AML-193 (cell line): ENCODE measurements around the gene CCL21.
"Not testable (repeated sequence)": the region's sequence is repeated elsewhere in the genome, so short reads cannot be mapped to it uniquely, and the experiment has no call there.

Experiments
- DNase-seq, 2 experiments: peaks; one replicate each; lab custom pipeline; 2025; lab: John Stamatoyannopoulos, UW

CCL21 gene, protein sequence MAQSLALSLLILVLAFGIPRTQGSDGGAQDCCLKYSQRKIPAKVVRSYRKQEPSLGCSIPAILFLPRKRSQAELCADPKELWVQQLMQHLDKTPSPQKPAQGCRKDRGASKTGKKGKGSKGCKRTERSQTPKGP

DNA sequence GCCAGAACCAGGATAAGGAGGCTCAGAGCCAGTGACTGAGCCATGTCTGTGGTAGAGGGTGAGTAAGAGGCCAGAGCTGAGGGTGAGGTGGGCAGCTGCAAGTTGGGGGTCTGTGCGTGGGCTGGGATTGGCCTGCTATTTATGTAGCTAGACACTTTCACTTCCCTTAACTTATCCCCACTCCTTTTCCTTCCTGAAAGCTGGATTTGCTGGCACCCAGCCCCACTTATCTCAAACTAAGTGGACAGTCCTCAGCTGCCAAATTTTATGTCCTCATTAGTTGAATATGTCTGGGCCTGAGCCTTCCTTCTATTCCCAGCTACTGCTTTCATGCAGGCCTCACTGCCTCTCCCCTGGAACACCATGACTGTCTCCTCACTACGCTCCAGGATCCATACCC, at the start of gene CCL21:
CCL21 (minus strand) TSS at position 114 of the 400 bp plus-strand sequence; CDS start at position 44, 70 bp downstream.
- DNase-seq = no peak

DNA sequence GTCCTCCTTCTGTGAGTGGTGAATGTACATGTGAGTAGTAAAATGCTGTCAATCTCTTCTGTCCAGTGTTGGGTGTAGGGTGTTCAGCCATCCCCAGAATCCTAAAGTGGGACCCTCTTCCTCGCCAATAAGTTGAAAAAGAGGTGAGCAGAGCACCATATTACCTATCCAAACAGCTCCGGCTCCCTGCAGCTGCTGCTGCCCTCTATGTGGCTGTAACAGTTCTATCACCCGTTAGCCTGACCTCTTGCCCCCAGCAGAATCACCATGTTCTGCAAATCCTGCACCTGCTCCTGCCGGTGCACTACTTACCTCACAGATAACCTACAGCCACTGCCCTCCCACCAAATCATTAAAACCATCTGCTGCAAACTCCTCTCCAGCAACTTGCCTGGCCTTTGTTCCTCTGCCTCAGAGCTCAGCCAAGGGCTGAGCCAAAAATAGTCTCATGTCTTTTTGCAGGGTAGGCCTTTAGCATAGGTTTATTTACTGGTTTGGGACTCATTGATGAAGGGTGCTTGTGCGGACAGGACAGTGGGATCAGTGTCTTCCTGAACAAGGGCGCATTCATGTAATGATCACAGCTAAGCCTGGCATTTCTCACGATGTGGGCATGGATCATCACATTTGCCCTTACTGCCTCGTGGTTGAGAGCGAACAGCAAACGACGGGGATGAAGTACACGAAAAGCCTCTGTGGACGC, 49.6 kb upstream of the CCL21 start:
- DNase-seq = no peak

DNA sequence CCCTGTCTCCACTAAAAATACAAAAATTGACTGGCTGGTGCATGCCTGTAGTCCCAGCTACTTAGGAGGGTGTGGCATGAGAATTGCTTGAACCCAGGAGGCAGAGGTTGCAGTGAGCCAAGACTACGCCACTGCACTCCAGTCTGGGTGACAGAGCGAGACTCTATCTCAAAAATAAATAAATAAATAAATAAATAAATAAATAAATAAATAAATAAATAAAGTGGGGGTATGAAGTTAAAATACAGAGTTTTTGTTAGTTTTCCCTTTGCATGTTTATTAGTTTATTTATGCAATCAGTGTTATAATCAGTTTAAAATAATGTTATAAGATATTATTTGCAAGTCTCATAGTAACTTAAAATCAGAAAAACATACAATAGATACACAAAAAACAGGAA, 40.4 kb upstream of the CCL21 start:
- not testable (repeated sequence) for DNase-seq

DNA sequence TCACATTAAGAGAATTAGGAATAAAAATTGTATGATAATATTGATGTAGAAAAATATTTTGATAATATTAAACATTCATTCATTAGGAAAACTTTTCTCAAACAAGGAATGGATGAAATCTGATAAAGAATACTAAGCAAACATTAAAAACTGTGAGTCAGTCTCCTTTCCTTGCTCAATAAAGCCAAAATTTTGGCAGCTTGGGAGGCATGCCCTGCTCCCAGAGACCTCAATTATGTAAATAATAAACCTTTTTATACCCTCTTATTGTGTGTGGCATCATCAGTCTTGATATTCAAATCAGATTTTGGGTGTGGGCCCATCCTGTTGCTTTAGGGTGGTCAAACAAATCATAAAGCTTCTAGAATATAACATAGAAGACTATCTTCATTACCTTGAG, 36.6 kb upstream of the CCL21 start:
- no peak for DNase-seq

DNA sequence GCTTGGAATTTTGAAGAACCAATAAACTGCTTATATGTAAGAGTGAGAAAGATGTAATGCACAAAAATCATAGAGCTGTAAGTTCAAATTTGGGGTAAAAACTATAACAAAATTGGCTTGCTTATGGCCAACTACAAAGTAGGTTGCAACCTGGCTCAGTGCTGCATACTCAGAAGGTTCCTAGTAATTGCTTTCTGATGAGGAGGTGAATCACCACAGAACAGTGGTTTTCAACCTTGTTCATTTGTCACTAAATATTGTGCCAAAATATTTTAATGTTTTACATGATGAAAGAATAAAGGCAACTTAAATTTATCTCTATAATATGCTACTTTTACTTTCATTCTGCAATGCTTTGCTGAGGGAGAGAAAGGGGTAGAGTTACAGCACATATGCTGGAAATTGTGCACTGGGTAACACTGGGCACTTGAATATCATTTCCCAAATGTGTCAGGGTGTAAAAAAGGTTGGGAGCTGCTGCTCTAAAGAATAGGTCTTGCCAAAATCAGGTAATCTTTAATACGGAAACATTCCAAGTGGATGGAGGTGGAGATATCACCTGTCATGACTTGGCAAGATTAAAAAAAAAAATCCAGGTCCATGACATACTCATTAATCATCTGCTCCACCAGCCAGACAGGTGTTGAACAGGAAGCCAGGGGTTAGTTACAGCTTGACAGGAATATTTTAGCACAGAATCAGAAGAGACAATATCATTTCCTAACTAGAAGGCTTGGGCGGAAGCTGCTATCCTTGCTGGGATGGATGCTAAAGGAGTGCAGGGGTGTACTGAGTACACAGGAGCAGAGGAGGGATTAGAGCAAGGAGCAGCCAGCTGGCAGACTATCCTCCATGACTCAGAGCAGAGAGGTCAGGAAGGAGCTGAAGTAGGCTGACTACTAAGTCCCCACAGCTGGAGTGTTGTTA, 34.6 kb upstream of the CCL21 start:
- DNase-seq = no peak

DNA sequence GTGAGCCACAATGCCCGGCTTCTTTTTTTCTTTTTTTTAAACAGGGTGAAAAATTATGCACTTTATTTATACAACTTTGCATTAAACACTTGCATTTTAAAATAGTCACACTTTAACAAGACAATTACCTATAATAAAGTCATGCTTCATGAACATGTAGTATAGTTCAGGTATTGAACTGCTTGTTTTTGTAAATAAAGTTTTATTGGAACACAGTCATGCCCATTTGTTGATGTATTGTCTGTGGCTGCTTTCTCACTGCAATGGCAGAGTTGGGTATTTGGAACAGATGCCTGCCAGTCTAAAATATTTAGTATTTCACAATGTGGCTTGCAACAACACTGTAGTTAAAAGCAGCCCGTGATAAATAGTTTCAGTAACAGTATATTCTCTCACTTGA, 32.8 kb upstream of the CCL21 start:
- DNase-seq = no peak

DNA sequence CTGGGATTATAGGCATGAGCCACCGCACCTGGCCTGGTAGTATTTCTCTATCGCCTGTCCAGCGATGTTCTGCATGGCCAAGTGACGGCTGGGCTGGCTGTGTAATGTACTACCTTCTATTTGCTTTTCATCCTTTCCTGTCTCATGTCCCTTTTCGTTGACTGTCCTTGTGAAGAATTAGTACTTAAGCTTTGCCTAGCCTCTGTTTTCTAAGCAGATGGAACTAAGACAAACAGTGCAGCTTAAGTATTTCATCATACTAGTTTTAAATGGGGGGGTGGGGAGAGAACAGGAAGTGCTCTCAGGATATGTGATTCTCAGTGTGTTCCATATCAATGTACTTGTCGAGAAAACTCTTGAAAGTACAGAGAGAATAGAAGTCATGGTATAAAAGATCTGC, 31.7 kb upstream of the CCL21 start:
- no peak for DNase-seq

DNA sequence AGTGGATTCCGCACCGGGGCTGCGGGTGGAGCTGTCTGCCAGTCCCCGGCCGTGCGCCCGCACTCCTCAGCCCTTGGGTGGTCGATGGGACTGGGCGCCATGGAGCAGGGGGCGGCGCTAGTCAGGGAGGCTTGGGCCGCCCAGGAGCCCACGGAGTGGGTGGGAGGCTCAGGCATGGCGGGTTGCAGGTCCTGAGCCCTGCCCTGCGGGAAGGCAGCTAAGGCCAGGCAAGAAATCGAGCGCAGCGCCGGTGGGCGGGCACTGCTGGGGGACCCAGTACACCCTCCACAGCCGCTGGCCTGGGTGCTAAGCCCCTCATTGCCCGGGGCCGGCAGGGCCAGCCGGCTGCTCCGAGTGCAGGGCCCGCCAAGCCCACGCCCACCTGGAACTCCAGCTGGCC, 30.2 kb upstream of the CCL21 start:
- not testable (repeated sequence) for DNase-seq

DNA sequence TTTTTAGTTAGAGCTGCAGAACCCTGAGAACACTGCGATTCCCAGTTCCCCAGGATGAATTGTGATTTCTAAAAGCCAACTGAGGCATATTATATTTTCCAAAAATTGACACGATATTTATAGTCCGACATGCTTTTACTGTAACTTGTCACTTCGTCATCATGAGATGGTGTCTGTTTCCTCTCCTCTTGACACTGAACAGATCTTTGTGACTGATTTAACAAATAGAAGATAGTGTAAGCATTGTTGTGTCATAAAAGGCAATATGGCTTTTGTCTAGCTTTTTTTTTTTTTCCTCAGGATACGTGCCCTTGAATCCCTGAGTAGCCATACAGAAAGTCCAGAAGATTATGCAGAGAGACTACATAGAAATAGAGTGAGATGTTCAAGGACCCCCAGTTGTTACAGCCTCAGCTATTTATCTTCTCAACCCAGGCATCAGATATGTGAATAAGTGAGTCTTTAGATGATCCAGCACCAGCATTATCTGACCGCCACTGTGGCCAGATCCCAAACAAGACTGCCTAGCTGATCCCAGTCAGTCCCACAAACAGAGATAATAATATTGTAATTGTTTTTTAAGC, 27.8 kb upstream of the CCL21 start:
- no peak for DNase-seq

DNA sequence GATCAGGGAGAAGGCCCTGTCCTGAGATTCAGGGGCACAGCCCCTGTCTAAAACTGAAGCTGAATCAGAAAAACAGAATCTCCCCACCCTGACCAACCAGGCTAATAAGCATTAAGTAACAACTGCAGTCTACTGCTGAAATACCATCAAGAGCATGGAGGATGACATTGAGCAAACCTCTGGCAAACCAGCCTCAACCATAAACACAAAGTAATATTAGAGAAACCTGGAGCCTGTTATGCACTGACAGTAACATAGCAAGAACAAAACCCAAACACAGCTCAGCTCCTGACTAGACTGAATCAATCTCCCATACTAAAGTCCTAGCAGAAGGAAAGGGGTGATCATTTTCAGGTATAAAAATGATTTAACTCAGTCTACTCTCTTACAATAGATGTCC, 24.8 kb upstream of the CCL21 start:
- no peak for DNase-seq

DNA sequence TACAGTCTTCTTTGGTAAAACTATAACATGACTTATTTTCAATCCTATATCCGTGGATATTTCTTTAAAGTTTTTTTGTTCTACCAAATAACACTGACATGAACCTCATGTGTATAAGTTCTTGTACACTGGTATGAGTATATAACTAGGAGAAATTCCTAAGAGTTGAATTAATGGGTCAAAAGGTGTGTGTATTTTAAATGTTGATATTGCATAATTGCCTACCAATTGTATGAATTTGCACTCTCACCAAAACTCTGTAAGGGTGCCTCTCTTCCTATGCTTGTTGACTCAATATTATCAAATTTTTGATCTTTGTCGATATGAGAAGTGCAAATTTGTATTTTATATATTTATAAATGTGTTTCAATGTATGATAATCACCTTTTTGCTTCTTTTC, 22.9 kb upstream of the CCL21 start:
- DNase-seq = no peak

DNA sequence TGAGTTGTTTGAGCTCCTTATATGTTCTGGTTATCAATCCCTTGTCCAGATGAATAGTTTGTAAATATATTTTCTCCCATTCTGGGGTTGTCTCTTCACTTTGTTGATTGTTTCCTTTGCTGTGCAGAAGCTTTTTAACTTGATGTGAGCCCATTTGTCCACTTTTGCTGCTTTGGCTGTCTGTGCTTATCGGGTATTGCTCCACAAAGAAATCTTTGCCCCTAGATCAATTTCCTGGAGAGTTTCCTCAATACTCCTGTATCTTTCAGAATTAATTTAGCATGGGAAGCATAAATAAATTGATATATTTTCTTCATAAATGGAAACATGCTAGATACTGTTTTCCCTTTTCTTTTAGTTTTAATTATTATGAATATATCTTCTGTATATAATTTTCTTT, 22.5 kb upstream of the CCL21 start:
- no peak for DNase-seq

DNA sequence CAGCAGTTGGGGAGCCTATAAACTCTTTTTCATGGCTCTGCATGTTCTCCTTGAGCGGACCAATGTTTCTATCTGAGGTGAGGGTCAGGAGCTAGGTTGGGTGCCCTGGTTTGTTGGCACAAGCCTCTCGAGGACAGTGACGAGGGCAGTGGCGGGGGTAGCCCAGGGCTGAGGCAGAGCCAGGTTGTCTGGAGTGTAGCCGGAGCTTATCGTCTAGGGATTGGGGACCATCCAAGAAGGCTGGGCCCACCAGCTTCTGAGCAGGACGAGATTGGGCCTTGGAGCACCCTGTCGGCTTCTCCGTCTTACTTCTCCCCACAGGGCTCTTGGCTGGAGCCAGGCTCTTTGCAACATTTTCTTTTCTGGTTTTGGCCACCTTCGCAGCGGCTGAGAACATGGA, 13.2 kb upstream of the CCL21 start:
- DNase-seq = no peak

DNA sequence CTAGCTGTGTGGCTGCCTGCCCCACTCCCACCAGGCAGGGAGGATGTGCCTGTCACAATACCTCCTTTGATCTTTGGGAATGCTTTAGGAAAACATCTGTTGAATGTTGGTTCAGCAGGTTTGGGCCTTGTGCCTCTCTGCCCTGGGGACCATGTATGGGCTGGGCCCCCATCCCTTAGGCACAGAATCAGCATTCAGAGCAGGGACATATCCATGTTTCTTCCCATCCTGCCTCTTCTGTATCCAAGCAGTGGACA, 9.8 kb upstream of the CCL21 start:
- DNase-seq = not testable (repeated sequence)

DNA sequence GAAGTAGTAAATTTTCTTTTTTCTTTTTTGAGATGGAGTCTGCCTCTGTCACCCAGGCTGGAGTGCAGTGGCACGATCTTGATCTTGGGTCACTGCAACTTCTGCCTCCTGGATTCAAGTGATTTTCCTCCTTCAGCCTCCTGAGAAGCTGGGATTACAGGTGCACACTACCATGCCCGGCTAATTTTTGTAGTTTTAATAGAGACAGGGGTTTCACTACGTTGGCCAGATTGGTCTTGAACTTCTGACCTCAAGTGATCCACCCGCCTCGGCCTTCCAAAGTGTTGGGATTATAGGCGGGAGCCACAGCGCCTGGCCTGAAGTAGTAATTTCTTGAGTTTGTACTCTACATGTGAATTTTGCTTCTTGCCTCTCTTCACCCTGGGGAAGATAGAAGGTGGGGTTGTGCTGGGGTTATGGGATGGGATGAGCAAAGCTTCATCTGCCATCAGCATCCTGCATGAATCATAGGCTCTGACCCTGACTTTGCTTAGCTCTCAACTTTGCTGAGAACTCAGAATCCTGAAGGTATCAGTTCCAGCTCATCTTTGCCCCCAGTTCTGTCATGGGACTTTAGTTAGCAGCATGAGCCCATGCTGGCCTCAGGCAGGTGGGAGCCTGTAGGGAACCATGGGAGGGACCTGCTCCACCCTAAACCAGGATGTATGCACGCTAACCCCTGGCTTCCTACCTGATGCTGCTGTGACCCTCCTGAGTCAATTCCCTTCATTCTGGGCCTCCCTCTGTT, 9.3 kb upstream of the CCL21 start:
- DNase-seq = no peak

DNA sequence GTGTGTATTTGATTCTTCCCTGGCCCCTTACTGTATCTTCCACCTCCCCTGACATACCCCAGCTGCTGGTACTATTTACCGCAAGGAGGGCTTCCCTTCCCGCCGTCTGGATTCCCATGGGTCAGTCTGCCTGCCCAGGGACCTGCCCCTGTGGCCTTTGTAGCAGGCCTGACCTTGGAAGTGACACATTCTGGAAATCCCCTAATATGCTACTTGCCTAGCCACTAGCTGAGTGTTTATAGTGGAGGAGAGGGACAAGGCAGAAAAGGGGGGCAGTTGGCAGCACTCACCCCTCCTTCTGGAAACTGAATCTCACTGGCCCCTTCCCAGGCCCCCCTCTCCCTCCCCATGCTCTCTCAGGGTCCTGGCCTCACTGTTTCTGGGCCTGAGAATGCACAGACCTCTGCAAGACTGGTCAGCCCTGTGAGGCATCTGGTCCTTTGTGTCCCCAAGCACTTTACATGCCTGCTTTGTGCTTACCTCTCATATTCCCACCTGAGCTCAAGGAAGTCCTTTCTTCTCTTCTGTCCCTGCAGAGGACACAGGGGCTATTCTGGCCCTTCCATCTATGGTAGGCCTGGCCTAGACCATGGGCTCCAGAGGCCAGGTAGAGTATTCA, 8.2 kb upstream of the CCL21 start:
- DNase-seq = no peak

DNA sequence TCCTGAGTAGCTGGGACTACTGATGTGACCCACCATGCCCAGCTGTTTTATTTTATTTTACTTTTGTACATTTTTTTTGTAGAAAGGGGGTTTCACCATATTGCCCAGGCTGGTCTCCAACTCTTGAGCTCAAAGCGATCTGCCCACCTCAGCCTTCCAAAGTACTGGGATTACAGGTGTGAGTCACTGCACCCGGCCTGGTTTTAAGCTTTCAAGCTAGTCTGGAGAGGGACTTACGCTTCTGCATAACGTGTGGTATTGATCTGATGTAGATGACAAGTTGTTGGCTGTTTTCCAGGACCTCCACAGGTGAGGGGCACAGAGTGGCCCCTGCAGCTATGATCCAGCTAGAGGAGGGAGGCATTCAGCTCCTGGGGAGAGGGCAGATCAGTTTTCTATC, 6.8 kb upstream of the CCL21 start:
- DNase-seq = no peak

DNA sequence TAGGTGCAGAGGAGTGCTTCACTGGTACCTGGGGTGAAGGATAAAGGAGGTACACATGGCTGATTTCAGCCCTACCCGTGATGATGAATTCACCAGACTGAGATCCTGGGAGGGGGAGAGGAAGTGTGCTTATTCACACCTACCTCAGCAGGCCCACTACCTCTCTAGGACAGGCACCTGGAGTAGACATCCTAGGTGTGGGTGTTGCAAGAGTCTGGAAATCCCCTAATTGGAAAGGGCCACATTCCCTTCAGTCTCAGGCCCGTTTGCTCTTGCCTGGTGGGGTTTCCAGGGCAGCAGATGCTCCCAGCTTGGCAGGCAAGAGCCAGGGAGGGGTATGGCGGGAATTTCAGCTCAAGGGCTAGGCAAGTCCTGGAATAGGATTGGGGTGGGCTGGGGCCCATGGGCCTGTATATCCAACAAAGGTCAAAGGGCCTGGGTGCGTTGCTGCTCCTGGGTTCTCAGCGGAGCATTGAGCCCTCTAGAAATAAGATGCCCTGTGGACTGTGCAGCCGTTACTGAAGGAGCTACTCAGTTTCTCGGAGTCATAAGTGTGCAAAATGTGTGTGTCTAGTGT, 5.8 kb upstream of the CCL21 start:
- DNase-seq = no peak

DNA sequence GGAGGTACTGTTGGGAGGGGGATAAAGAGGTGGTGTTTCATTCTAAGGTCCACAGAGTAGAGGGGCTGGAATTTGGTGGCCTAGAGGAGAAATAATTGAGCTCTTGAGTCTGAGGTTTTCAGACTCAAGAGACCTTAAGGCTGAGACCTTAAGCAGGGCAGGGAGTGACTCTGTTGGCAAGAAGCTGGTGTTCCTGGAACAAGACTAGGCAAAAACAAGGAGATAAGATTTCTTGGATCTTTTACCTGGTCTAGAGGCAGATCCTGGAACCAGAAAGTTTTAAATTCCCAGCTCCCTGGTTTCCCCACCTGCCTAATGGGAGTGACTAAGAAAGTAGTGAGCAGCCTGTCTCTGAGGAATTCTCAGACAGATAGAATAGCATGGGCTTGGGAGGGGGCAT, 4.1 kb upstream of the CCL21 start:
- DNase-seq = no peak

DNA sequence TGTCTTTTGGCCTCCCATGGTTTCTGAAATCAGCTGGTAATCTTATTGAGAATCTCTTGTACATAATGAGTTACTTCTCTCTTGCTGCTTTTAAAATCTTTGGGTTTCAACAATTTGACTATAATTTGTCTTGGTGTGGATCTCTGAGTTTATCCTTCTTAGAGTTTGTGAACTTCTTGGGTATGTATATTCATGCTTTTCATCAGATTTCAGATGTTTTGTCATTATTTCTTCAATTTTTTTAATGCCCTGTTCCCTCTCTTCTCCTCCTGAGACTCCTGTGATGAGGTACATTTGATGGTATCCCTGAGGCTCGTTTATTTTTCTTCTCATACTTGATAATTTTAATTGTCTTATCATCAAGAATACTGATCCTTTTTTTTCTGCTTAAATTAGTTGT, 2.2 kb upstream of the CCL21 start:
- no peak for DNase-seq

DNA sequence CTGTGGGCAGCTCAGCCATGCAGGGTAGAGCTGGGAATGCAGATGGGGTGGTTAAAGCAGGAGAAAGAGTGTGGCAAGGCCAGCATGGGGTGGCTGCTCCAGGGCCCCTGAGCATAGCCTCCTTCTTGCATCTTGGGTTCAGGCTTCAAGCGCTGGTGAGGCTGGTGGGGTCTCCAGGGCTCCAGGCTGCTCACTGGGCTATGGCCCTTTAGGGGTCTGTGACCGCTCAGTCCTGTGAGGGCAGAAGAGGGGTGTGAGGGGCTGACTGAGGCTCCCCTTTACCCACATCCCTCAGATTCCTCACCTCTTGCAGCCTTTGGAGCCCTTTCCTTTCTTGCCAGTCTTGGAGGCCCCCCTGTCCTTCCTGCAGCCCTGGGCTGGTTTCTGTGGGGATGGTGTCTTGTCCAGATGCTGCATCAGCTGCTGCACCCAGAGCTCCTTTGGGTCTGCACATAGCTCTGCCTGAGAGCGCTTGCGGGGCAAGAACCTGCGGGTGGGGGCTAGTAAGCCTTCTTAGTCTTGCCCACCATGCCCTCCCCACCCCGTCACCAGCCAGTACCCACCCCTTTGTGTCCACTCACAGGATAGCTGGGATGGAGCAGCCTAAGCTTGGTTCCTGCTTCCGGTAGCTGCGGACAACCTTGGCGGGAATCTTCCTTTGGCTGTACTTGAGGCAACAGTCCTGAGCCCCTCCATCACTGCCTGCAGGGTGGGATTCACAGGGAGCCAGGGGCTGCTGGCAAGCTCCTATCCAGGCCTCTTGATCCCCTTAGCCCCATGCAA, 549 bp downstream of the CCL21 start:
- no peak for DNase-seq
